DMS 273 (cell line): ENCODE data around the gene MSI2.
A peak's percentile ranks its signal among the peaks of the same experiment; 100 is the strongest.
"Not testable (repeated sequence)": the region's sequence is repeated elsewhere in the genome, so short reads cannot be mapped to it uniquely, and the experiment has no call there.

Source experiments
- DNase-seq: peaks from one replicate; lab custom pipeline; 2025; ENCODE audit not compliant: unreplicated experiment; lab: John Stamatoyannopoulos, UW

The MSI2 gene

GRCh38 chr17:57288773-57289121 is 32.4 kb downstream of the MSI2 start:
- no peak for DNase-seq

DNA sequence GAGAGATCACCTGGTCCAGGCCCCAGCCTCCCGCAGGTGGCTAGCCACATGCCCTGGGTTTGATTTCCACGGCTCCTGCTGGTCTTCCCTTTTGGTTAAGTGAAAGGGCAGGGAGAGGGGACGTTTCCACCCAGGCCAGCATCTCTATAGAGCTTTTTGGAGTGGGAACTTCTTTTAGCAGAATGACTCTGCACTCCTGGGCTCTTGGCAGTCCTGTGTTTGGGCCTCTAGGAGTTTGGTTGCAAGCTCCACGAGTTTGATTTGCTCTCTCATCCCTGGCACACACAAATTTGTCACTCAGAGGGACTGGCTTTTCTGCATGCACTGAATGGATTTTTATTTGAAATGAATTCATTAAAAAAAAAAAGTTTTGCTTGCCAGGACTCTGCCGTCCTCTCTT is 32.8 kb downstream of the MSI2 start:
- no peak for DNase-seq

- no peak for DNase-seq
These were observed 33.3 kb downstream of the MSI2 start for GRCh38 chr17:57289613-57290012.

GRCh38 chr17:57290981-57291380 is 34.7 kb downstream of the MSI2 start:
- no peak for DNase-seq

GRCh38 chr17:57292091-57292490 is 35.8 kb downstream of the MSI2 start:
- DNase-seq = no peak

GRCh38 chr17:57293077-57293476 is 36.8 kb downstream of the MSI2 start:
- no peak for DNase-seq

DNA sequence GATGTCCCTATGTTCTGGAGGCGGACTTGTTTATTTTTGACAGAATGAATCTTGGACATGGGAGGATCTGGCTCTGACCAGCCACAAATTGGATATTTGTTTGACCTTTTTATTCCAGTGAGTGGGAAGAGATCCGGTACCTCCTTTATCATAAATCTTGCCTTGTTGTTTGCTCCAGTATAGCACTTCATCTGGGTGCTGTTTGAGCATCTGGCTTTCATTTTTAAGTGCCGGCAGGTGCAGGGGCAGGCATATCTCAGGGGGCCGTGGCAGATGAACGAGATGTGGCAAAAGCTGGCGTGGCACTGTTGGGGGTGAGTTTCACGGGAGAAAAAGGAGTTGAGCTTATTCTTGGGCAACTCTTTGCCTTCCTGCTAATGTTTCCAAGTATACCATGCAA is 37.8 kb downstream of the MSI2 start:
- DNase-seq = peak; percentile 67

DNA sequence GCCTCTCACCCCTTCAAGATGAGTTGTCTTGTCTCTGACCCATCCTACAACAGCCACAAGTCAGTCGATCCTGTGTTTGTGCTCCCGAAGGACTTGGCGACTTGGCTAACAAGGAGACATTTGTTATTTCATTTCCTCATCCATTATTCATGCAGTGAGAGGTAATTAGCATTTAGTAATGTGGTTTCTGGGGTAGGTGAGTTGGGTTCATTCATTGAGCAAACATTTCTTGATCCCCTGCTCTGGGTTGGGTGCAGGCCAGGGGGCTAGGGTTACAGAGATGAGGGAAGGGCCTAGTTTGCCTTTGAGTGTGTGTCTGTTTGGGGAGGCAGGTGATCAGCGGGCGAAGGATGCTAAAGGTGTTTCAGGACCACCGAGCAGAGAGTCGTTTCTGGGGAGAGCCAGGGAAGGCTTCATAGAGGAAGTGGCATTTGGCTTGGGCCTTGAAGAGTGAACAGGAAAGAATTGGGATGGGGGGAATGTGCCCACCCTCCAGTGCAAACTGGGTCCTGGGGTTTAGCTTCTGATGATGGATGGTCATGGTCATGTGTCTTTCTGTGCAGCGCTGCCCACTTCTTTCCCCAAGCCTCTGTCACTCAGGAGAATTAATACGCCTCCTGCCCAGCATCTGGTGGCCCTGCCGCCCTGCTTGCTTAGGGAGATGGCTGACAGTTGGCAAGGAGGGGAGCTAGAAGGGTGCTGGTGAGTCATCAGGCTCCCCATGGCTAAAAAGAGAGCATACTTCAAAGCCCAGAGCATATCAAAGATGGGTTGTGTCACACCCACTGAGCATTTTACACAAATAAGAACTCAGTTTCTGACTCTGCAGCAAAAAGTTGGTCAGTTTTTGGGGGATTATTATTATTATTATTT is 38.5 kb downstream of the MSI2 start:
- peak; percentile 94 for DNase-seq

DNA sequence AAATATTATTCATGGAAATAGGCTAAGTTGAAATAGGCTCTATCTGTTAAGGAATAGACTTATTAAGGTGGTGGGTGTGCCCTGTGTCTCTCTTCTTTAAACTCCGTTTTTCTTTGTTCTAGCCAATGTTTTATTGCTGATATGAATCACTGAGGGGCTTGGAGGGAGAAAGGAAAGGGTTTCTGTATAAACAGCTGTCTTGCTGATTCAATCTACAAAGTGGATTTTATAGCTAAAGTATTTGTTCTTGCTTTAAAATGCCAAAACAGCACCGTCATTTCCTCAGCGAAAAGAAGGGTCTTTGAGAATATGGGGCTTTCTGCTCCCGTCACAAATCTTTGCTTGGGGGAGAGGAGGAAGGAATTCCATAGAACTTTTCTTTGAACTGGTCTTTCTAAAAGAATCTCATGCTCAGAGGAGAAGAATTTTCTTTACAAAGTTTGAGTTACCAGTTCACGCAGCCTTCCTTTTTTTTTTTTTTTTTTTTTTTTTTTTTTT is 39.3 kb downstream of the MSI2 start:
- DNase-seq = peak; percentile 27

GRCh38 chr17:57296231-57296630 is 39.9 kb downstream of the MSI2 start:
- DNase-seq = peak; percentile 58

DNA sequence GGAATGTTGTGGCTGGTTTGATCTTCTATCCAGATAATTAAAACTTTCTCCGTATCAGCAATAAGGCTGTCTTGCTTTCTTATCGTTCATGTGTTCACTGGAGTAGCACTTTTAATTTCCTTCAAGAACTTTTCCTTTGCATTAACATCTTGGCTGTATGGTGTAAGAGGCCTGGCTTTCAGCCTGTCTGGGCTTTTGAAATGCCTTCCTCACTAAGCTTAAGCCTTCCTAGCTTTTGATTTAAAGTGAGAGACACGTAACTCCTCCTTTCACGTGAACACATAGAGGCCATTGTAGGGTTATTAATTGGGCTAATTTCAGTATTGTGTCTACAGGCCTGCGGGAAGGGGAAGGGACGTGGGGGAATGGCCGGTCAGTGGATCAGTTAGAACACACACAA is 42.9 kb downstream of the MSI2 start:
- no peak for DNase-seq

DNA sequence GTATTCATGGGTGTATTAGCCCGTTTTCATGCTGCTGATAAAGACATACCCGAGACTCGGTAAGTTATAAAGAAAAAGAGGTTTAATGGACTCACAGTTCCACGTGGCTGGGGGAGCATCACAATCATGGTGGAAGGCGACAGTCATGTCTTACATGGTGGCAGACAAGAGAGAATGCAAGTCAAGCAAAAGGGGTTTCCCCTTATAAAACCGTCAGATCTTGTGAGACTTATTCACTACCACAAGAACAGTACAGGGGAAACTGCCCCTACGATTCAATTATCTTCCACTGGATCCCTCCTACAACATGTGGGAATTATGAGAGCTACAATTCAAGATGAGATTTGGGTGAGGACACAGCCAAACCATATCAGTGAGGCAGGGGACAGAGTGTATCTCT is 44.3 kb downstream of the MSI2 start:
- not testable (repeated sequence) for DNase-seq

GRCh38 chr17:57302690-57303465 is 46.6 kb downstream of the MSI2 start:
- no peak for DNase-seq

GRCh38 chr17:57305144-57305728 is 48.9 kb downstream of the MSI2 start:
- DNase-seq = no peak

DNA sequence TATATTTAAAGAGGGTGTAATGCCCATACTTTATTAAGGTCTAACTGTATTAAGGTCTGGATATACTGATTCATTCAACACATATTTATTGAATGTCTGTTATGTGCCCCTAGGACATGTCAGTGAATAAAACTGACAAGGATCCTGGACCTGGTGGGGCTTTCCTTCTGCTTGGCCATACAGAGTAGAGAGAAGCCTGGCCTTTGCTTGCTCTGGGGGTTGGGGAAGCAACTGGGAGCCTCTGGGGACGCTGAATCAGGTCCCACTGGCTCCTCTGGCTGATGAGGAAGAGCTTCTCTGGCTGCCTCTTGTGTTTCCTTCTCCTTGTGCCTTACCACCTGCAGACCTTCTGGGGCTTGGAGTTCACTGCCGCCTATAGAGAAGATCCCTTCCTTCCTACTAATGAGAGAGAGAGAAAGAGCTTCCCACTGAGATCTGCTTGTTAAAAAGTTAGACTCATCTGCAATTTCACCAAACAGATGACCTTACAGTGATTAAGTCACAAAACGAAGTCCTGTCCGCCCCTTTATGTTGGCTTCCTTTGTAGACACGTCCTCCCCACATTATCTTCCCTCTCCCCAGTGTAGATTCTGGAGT is 49.7 kb downstream of the MSI2 start:
- DNase-seq = no peak

DNA sequence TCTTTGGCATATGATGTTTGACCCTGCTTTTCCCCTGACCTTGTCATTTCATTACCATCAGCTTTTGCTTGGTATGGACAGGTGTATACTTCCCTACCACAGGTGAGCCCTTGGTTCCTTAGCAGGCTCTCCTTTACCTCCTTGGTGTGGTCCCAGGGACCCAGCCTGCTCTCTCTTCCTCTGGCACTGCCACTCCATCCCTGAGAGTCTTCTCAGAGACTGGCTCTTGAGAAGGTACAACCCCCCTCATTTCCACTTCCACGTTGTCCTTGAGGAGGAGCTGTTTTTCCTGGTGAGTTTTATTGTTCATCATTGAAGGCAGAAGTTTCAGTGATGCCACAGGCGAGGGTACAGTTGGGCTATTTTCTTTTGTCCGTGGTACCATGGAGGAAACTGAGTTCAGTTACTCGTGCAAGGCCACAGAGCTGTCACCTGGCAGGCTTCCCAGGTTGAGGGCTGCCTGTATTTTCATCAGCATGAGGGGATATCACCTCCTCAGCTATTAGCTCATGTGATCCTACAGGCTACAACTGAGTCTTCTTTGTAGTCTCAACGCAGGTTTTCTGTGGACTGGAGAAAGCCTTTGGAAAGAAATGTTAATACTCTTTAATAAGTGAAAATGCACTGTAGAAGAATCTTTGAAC is 52.3 kb downstream of the MSI2 start:
- no peak for DNase-seq

GRCh38 chr17:57309479-57309878 is 53.2 kb downstream of the MSI2 start:
- DNase-seq = peak; percentile 16

DNA sequence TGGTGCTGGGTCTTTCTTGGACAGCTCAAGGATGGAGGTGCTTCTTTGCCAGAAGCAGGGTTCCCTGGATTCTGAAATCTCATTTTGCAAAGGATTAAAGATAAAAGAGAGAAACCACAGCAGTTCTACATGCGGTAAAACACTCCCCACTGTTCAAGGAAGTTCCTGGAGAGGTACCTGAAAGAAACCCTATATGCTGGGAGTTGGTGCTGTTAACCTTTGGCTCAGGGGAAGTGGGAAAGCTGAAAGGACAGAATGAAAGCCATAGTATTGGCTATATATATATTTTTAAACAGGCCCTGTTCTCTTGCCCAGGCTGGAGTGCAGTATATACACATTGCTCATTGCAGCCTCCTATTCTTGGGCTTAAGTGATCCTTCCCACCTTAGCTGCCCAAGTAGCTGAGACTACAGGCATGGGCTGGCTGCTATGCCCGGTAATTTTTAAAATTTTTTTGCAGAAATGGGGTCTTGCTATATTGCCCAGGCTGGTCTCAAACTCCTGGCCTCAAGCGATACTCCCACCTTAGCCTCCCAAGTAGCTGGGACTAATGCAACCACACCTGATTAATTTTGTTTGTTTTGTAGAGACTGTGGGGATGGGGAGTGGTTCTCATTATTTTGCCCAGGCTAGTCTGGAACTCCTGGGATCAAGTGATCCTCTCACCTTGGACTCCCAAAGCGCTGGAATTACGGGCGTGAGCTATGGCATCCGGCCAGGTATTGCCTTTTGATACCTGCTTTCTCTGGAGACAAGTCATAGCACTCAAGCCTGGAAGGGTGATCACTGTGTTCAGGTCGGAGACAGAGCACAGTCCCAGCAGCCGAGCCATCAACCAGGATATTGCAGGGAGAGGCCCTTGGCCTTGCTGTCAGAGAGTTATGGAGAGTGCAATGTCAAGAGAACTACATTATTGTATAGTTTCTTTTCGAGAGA is 55.2 kb downstream of the MSI2 start:
- no peak for DNase-seq

DNA sequence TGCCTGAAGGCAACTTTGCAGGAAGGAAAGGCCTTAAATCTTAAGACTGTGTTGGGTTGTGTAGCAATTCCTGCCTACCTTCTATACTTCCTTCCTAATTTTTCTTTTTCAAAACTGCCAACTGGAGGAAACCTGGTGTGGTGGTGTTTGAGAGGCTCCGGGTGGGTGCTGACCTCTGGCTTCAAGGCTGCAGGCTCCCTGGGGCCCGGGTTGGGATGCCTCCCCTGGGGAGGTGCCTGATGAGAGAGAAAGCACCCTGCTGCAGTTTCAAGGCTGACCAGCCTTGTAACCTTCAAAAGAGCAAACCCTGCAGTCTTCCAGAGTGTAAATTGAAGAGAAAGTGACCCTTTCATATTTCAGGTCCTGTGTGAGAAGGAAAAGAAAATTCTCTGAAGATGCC is 55.9 kb downstream of the MSI2 start:
- DNase-seq = no peak
